Glutamatergic neuron (in vitro differentiated cells): ENCODE results near the gene MALT1. TPM values are rescaled to one million over a fixed set of nuclear protein-coding genes. Genes with fewer than 3 reads are reported as not detected.

ENCODE experiments used
- DNase-seq: peaks from one replicate; pipeline ENCODE4 v3.0.0; 2022
- H3K27ac Mint-ChIP-seq: one replicate; pipeline ENCODE4 v1.8.0; 2020; ENCODE audit warnings: mild to moderate bottlenecking, mixed read lengths, inconsistent platforms; ENCODE audit not compliant: unreplicated experiment
- H3K27me3 Mint-ChIP-seq: one replicate; pipeline ENCODE4 v1.8.0; 2020; ENCODE audit warnings: mild to moderate bottlenecking, moderate library complexity, mixed read lengths, inconsistent platforms; ENCODE audit not compliant: unreplicated experiment
- H3K36me3 Mint-ChIP-seq: one replicate; pipeline ENCODE4 v1.8.0; 2020; ENCODE audit warnings: mild to moderate bottlenecking, mixed read lengths, inconsistent platforms; ENCODE audit not compliant: unreplicated experiment
- H3K4me1 Mint-ChIP-seq: one replicate; pipeline ENCODE4 v1.8.0; 2020; ENCODE audit warnings: mild to moderate bottlenecking, low read depth, mixed read lengths, inconsistent platforms; ENCODE audit not compliant: unreplicated experiment
- H3K4me3 Mint-ChIP-seq: one replicate; pipeline ENCODE4 v1.8.0; 2020; ENCODE audit warnings: mild to moderate bottlenecking, mixed read lengths, inconsistent platforms; ENCODE audit not compliant: unreplicated experiment
- H3K9me3 Mint-ChIP-seq: one replicate; pipeline ENCODE4 v1.8.0; 2020; ENCODE audit warnings: mild to moderate bottlenecking, moderate library complexity, mixed read lengths, inconsistent platforms; ENCODE audit not compliant: unreplicated experiment
- total RNA-seq: library from RNA; stranded (reverse); fragmentation: NEBNext Ultra II Directional; extraction: Animal tissue kit (Norgen Biotek cat#: 25700); gene quantifications from one replicate; pipeline ENCODE4 v1.2.1, GENCODE V29; 2021; ENCODE audit not compliant: unreplicated experiment
- TF ChIP-seq, protein P1 (sequence below): fragments of 200-600 bp; sonication (generic); IDR thresholded peaks from one replicate; pipeline ENCODE4 v1.5.0; 2021; ENCODE audit not compliant: partially characterized antibody, unreplicated experiment

The MALT1 gene
- total RNA-seq, 1 donor from 2014 or later, result 8.5 TPM

DNA sequence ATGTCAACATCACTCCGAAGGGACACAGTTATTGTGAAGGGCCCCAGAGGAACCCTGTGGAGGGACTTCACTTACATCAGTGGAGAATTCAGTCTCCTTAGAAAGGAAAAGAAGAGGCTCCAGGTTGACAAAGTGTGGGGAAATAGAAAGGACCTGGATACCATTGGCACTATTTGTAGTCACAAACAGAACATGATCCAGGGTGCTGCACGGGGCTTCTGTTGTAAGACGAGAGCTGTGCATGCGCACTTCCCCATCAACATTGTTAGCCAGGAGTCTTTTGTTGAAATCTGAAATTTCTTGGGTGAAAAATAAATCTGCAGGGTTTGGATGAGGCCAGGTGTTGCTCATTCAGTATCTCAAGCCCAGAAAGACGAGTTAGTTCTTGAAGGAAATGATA, 40.0 kb upstream of the MALT1 start:
- TF ChIP-seq, protein P1, sequence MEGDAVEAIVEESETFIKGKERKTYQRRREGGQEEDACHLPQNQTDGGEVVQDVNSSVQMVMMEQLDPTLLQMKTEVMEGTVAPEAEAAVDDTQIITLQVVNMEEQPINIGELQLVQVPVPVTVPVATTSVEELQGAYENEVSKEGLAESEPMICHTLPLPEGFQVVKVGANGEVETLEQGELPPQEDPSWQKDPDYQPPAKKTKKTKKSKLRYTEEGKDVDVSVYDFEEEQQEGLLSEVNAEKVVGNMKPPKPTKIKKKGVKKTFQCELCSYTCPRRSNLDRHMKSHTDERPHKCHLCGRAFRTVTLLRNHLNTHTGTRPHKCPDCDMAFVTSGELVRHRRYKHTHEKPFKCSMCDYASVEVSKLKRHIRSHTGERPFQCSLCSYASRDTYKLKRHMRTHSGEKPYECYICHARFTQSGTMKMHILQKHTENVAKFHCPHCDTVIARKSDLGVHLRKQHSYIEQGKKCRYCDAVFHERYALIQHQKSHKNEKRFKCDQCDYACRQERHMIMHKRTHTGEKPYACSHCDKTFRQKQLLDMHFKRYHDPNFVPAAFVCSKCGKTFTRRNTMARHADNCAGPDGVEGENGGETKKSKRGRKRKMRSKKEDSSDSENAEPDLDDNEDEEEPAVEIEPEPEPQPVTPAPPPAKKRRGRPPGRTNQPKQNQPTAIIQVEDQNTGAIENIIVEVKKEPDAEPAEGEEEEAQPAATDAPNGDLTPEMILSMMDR, result no peak
- Mint-ChIP-seq H3K27ac (no peak overlapping the region), H3K27me3 (no peaks in the 10 kb centered on the region)

GRCh38 chr18:58632552-58632951, 38.7 kb upstream of the MALT1 start:
- Mint-ChIP-seq H3K27me3 (no peaks in the 10 kb centered on the region), H3K27ac (no peak overlapping the region)

More for the DNA sequence above, 40.0 kb upstream of the MALT1 start:
- Mint-ChIP-seq H3K4me3 (no peak overlapping the region), H3K36me3 (no peaks in the 10 kb centered on the region), H3K4me1 (no peaks in the 10 kb centered on the region), H3K9me3 (peaks cover 1% of the 10 kb centered on the region)
- no peak for DNase-seq

DNA sequence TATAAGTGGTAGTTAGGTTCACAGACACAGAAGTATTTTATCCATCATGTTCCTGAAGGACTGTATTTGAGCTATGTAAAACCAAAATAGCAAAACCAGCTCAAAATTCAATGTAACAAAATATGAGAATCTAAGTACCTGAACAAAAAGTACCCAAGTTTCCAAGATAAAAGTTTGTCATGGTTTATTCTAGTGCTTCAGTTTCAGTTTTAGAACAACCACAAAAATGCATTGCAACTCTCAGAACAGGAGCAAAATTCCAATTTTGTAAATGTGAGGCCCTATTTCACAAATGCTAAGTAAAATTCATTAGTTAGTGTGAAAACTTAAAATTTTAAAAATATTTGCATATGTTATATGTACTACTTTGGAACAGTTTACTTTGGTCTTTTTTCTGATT, 37.4 kb upstream of the MALT1 start:
- H3K4me1 Mint-ChIP-seq, result no peaks in the 10 kb centered on the region
- H3K4me3 Mint-ChIP-seq, result no peak overlapping the region
- H3K36me3 Mint-ChIP-seq, result no peaks in the 10 kb centered on the region
- no peak overlapping the region for H3K27ac Mint-ChIP-seq
- H3K27me3 Mint-ChIP-seq, result no peaks in the 10 kb centered on the region
- H3K9me3 Mint-ChIP-seq, result peaks cover 1% of the 10 kb centered on the region
- DNase-seq, result no peak
- TF ChIP-seq, protein P1, result no peak

More at GRCh38 chr18:58632552-58632951, 38.7 kb upstream of the MALT1 start:
- H3K9me3 Mint-ChIP-seq, result peaks cover 1% of the 10 kb centered on the region
- H3K4me1 Mint-ChIP-seq, result no peaks in the 10 kb centered on the region
- DNase-seq, result no peak
- no peaks in the 10 kb centered on the region for H3K36me3 Mint-ChIP-seq
- H3K4me3 Mint-ChIP-seq, result no peak overlapping the region
- TF ChIP-seq, protein P1, result no peak

DNA sequence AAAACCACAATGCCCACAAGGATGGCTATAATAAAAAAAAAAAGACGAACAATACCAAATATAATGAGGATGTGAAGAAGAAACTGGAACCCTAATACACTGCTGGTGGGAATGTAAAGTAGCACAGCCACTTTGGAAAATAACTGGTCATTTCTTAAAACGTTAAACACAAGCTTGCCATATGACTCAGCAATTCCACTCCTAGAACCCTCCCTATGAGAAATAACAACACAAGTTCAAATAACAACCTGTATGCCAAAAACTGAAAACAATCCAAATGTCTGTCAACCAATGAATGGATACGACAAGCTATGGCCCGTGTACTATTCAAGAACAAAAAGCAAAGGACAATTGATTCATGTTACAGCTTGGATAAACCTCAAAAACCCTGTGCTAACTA, 35.4 kb upstream of the MALT1 start:
- H3K36me3 Mint-ChIP-seq, result no peaks in the 10 kb centered on the region
- no peak for DNase-seq
- no peaks in the 10 kb centered on the region for H3K27me3 Mint-ChIP-seq
- no peaks in the 10 kb centered on the region for H3K4me1 Mint-ChIP-seq
- H3K27ac Mint-ChIP-seq, result no peak overlapping the region
- H3K9me3 Mint-ChIP-seq, result peaks cover 1% of the 10 kb centered on the region
- TF ChIP-seq, protein P1, result no peak
- no peak overlapping the region for H3K4me3 Mint-ChIP-seq

DNA sequence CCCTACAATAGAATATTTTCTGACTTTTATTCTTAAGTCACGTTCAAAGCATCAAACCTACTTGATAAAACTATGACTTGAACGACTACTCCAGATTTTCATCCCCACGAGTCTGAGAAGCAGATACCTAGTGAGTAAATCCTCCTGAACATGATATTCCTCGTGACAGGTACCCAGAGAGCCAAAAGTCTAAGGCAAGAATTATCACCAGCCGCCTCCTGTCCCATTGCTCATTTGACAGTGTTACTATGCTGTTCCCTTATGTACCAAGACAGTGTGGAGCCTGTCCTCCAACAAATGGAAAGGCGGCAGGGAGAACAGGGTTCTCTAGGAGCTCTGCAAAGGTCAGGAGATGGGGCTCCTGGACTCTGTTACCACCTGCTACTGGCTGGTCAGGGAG, 34.1 kb upstream of the MALT1 start:
- Mint-ChIP-seq H3K4me1 (no peaks in the 10 kb centered on the region), H3K36me3 (no peaks in the 10 kb centered on the region), H3K27me3 (no peaks in the 10 kb centered on the region), H3K9me3 (peaks cover 1% of the 10 kb centered on the region), H3K27ac (no peak overlapping the region), H3K4me3 (no peak overlapping the region)
- TF ChIP-seq, protein P1, result no peak
- no peak for DNase-seq
